Measurements from ENCODE around the gene PDE6H. TPM values are rescaled to one million over a fixed set of nuclear protein-coding genes. Genes with fewer than 3 reads are reported as not detected.

PDE6H gene
- polyA plus RNA-seq, 2 donors: not detected

GRCh38 chr12:14949631-14950030, 23.2 kb upstream of the PDE6H start:
- no peaks in the 10 kb centered on the region for H3K9me3 ChIP-seq (ENCODE audit: control insufficient read depth in 2 of 2, insufficient read depth in 1 of 2, low read depth in 1 of 2, low read length in 1 of 2)
- no peaks in the 10 kb centered on the region for H3K27me3 ChIP-seq (ENCODE audit: control insufficient read depth in 1 of 2, insufficient read depth in 2 of 2, low read length in 2 of 2)
- H3K27ac ChIP-seq (ENCODE audit: low read depth in 2 of 2, low read length in 1 of 2): no peak overlapping the region
- 92 to 94% methylated on average over 5 of the region's 5 CpGs for WGBS, 2 donors
- peaks cover 0 to 2% of the 10 kb centered on the region in 2 donors for H3K36me3 ChIP-seq (ENCODE audit: control insufficient read depth in 2 of 2, insufficient read depth in 2 of 2, low read length in 1 of 2)
- peaks cover 0 to 6% of the 10 kb centered on the region in 2 donors for H3K4me1 ChIP-seq (ENCODE audit: control insufficient read depth in 2 of 2, insufficient read depth in 2 of 2, low read length in 1 of 2)
- no peak overlapping the region for H3K4me3 ChIP-seq (ENCODE audit: low read depth in 1 of 2, low read length in 2 of 2)

GRCh38 chr12:14950421-14950820, 22.4 kb upstream of the PDE6H start:
- H3K27ac ChIP-seq (ENCODE audit: low read depth in 2 of 2, low read length in 1 of 2): no peak overlapping the region
- H3K27me3 ChIP-seq (ENCODE audit: control insufficient read depth in 1 of 2, insufficient read depth in 2 of 2, low read length in 2 of 2): no peaks in the 10 kb centered on the region
- 72 to 74% methylated on average over 4 of the region's 4 CpGs for WGBS, 2 donors
- peaks cover 0 to 2% of the 10 kb centered on the region in 2 donors for H3K36me3 ChIP-seq (ENCODE audit: control insufficient read depth in 2 of 2, insufficient read depth in 2 of 2, low read length in 1 of 2)
- H3K4me3 ChIP-seq (ENCODE audit: low read depth in 1 of 2, low read length in 2 of 2): no peak overlapping the region
- H3K4me1 ChIP-seq (ENCODE audit: control insufficient read depth in 2 of 2, insufficient read depth in 2 of 2, low read length in 1 of 2): peaks cover 0 to 6% of the 10 kb centered on the region in 2 donors
- no peaks in the 10 kb centered on the region for H3K9me3 ChIP-seq (ENCODE audit: control insufficient read depth in 2 of 2, insufficient read depth in 1 of 2, low read depth in 1 of 2, low read length in 1 of 2)

GRCh38 chr12:14950982-14951746, 21.7 kb upstream of the PDE6H start:
- H3K9me3 ChIP-seq (ENCODE audit: control insufficient read depth in 2 of 2, insufficient read depth in 1 of 2, low read depth in 1 of 2, low read length in 1 of 2): no peaks in the 10 kb centered on the region
- H3K27me3 ChIP-seq (ENCODE audit: control insufficient read depth in 1 of 2, insufficient read depth in 2 of 2, low read length in 2 of 2): no peaks in the 10 kb centered on the region
- 65% methylated on average over 6 of the region's 6 CpGs for WGBS, 2 donors
- peak overlapping the region; percentile 2 to 46 for H3K27ac ChIP-seq (ENCODE audit: low read depth in 2 of 2, low read length in 1 of 2)
- peaks cover 0 to 6% of the 10 kb centered on the region in 2 donors for H3K4me1 ChIP-seq (ENCODE audit: control insufficient read depth in 2 of 2, insufficient read depth in 2 of 2, low read length in 1 of 2)
- no peaks in the 10 kb centered on the region for H3K36me3 ChIP-seq (ENCODE audit: control insufficient read depth in 2 of 2, insufficient read depth in 2 of 2, low read length in 1 of 2)
- H3K4me3 ChIP-seq (ENCODE audit: low read depth in 1 of 2, low read length in 2 of 2): no peak overlapping the region

- Histone ChIP-seq H3K9me3 (ENCODE audit: control insufficient read depth in 2 of 2, insufficient read depth in 1 of 2, low read depth in 1 of 2, low read length in 1 of 2) (no peaks in the 10 kb centered on the region), H3K27me3 (ENCODE audit: control insufficient read depth in 1 of 2, insufficient read depth in 2 of 2, low read length in 2 of 2) (no peaks in the 10 kb centered on the region), H3K36me3 (ENCODE audit: control insufficient read depth in 2 of 2, insufficient read depth in 2 of 2, low read length in 1 of 2) (no peaks in the 10 kb centered on the region), H3K4me1 (ENCODE audit: control insufficient read depth in 2 of 2, insufficient read depth in 2 of 2, low read length in 1 of 2) (peaks cover 0 to 6% of the 10 kb centered on the region in 2 donors), H3K4me3 (ENCODE audit: low read depth in 1 of 2, low read length in 2 of 2) (no peak overlapping the region), H3K27ac (ENCODE audit: low read depth in 2 of 2, low read length in 1 of 2) (peak overlapping the region; percentile 70 to 83)
- 34 to 42% methylated on average over 1 of the region's 1 CpG for WGBS, 2 donors
These were observed 21.0 kb upstream of the PDE6H start for GRCh38 chr12:14951851-14952250.

- Histone ChIP-seq H3K27ac (ENCODE audit: low read depth in 2 of 2, low read length in 1 of 2) (peak overlapping the region in 1 of 2 donors; percentile 26), H3K9me3 (ENCODE audit: control insufficient read depth in 2 of 2, insufficient read depth in 1 of 2, low read depth in 1 of 2, low read length in 1 of 2) (no peaks in the 10 kb centered on the region), H3K4me3 (ENCODE audit: low read depth in 1 of 2, low read length in 2 of 2) (no peak overlapping the region), H3K4me1 (ENCODE audit: control insufficient read depth in 2 of 2, insufficient read depth in 2 of 2, low read length in 1 of 2) (peaks cover 0 to 6% of the 10 kb centered on the region in 2 donors), H3K27me3 (ENCODE audit: control insufficient read depth in 1 of 2, insufficient read depth in 2 of 2, low read length in 2 of 2) (no peaks in the 10 kb centered on the region), H3K36me3 (ENCODE audit: control insufficient read depth in 2 of 2, insufficient read depth in 2 of 2, low read length in 1 of 2) (no peaks in the 10 kb centered on the region)
- 44 to 52% methylated on average over 7 of the region's 7 CpGs for WGBS, 2 donors
These were observed 20.4 kb upstream of the PDE6H start for GRCh38 chr12:14952299-14952921.

GRCh38 chr12:14953752-14954151, 19.1 kb upstream of the PDE6H start:
- Histone ChIP-seq H3K27ac (ENCODE audit: low read depth in 2 of 2, low read length in 1 of 2) (peak overlapping the region in 1 of 2 donors; percentile 11), H3K4me3 (ENCODE audit: low read depth in 1 of 2, low read length in 2 of 2) (no peak overlapping the region), H3K36me3 (ENCODE audit: control insufficient read depth in 2 of 2, insufficient read depth in 2 of 2, low read length in 1 of 2) (no peaks in the 10 kb centered on the region), H3K4me1 (ENCODE audit: control insufficient read depth in 2 of 2, insufficient read depth in 2 of 2, low read length in 1 of 2) (peaks cover 0 to 6% of the 10 kb centered on the region in 2 donors), H3K27me3 (ENCODE audit: control insufficient read depth in 1 of 2, insufficient read depth in 2 of 2, low read length in 2 of 2) (no peaks in the 10 kb centered on the region), H3K9me3 (ENCODE audit: control insufficient read depth in 2 of 2, insufficient read depth in 1 of 2, low read depth in 1 of 2, low read length in 1 of 2) (no peaks in the 10 kb centered on the region)
- WGBS, 2 donors: 82 to 83% methylated on average over 1 of the region's 1 CpG

- no peaks in the 10 kb centered on the region for H3K9me3 ChIP-seq (ENCODE audit: control insufficient read depth in 2 of 2, insufficient read depth in 1 of 2, low read depth in 1 of 2, low read length in 1 of 2)
- no peaks in the 10 kb centered on the region for H3K36me3 ChIP-seq (ENCODE audit: control insufficient read depth in 2 of 2, insufficient read depth in 2 of 2, low read length in 1 of 2)
- H3K27ac ChIP-seq (ENCODE audit: low read depth in 2 of 2, low read length in 1 of 2): no peak overlapping the region
- peaks cover 0 to 6% of the 10 kb centered on the region in 2 donors for H3K4me1 ChIP-seq (ENCODE audit: control insufficient read depth in 2 of 2, insufficient read depth in 2 of 2, low read length in 1 of 2)
- no peak overlapping the region for H3K4me3 ChIP-seq (ENCODE audit: low read depth in 1 of 2, low read length in 2 of 2)
- H3K27me3 ChIP-seq (ENCODE audit: control insufficient read depth in 1 of 2, insufficient read depth in 2 of 2, low read length in 2 of 2): no peaks in the 10 kb centered on the region
- WGBS, 2 donors: 79% methylated on average over 4 of the region's 4 CpGs
These were observed 18.6 kb upstream of the PDE6H start for GRCh38 chr12:14954269-14954668.

DNA sequence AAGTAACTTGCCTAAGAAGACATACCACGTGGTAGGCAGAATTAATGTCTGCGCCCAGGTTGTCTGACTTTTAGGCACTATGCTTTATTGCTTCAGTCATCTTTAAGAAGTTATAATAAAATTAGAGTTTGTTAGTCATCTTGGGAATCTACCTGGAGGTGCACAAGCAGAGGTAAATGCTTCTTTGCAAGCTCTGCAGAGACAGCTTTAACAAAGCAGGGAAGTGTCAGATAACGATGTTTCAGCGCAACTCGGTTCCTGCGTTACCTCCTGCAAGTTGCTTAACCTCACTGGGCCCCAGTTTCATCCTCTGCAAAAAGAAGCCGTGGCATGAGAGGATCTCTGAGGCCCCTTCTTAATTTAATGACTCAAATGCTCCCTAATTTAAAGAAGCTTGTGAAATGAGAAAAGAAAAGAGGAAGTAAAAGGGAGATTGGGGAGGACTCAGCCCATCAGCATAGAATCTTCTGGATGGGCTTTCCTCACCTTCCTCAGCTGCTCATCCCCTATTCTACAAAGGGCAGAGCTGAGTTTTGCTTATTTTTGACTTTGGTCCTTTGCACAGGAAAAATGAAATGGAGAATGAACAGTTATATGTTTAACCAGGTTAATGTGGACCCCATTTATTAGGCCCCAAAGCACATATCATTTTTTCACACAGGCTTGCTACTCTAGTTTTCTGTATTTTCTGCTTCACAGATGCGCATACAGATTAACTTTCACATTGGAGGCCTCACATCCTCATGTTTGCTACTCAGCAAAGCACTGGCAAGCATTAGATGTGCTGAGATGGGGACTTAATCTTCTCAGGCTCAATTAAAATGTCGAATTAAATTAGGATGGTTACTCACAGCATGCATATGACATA, 16.6 kb upstream of the PDE6H start:
- H3K27me3 ChIP-seq (ENCODE audit: control insufficient read depth in 1 of 2, insufficient read depth in 2 of 2, low read length in 2 of 2): no peaks in the 10 kb centered on the region
- H3K9me3 ChIP-seq (ENCODE audit: control insufficient read depth in 2 of 2, insufficient read depth in 1 of 2, low read depth in 1 of 2, low read length in 1 of 2): no peaks in the 10 kb centered on the region
- no peak overlapping the region for H3K4me3 ChIP-seq (ENCODE audit: low read depth in 1 of 2, low read length in 2 of 2)
- no peaks in the 10 kb centered on the region for H3K36me3 ChIP-seq (ENCODE audit: control insufficient read depth in 2 of 2, insufficient read depth in 2 of 2, low read length in 1 of 2)
- H3K4me1 ChIP-seq (ENCODE audit: control insufficient read depth in 2 of 2, insufficient read depth in 2 of 2, low read length in 1 of 2): peaks cover 2% of the 10 kb centered on the region in 2 donors
- WGBS, 2 donors: 70% methylated on average over 9 of the region's 9 CpGs
- H3K27ac ChIP-seq (ENCODE audit: low read depth in 2 of 2, low read length in 1 of 2): no peak overlapping the region

GRCh38 chr12:14956905-14957304, 15.9 kb upstream of the PDE6H start:
- Histone ChIP-seq H3K4me1 (ENCODE audit: control insufficient read depth in 2 of 2, insufficient read depth in 2 of 2, low read length in 1 of 2) (peaks cover 0 to 2% of the 10 kb centered on the region in 2 donors), H3K27me3 (ENCODE audit: control insufficient read depth in 1 of 2, insufficient read depth in 2 of 2, low read length in 2 of 2) (no peaks in the 10 kb centered on the region), H3K9me3 (ENCODE audit: control insufficient read depth in 2 of 2, insufficient read depth in 1 of 2, low read depth in 1 of 2, low read length in 1 of 2) (no peaks in the 10 kb centered on the region), H3K36me3 (ENCODE audit: control insufficient read depth in 2 of 2, insufficient read depth in 2 of 2, low read length in 1 of 2) (no peaks in the 10 kb centered on the region), H3K27ac (ENCODE audit: low read depth in 2 of 2, low read length in 1 of 2) (no peak overlapping the region), H3K4me3 (ENCODE audit: low read depth in 1 of 2, low read length in 2 of 2) (no peak overlapping the region)
- WGBS, 2 donors: 68 to 76% methylated on average over 2 of the region's 2 CpGs
